Heart left ventricle (tissue), 13 donors: ENCODE results near the gene TMEM179.

Source experiments
- CTCF ChIP-seq, 12 donors: fragments of 200-600 bp; sonication (generic) in 4 of 12; IDR thresholded peaks; one replicate each; pipeline versions ENCODE4 v1.5.0 to v1.8.0; 2018 to 2022; ENCODE audit warnings: antibody characterized with exemption in 12 of 12, mild to moderate bottlenecking in 5 of 12
- POLR2A ChIP-seq, 2 donors: fragments of 450-650 bp; IDR thresholded peaks; one replicate each; pipeline ENCODE4 v1.6.1; 2017; ENCODE audit warnings: antibody characterized with exemption in 2 of 2, mild to moderate bottlenecking in 2 of 2, moderate library complexity in 2 of 2
- donor health status: ischemic (EF 13 %, LVEDD 7.1; RV severe dilation, severe dysfunction).
- donor health status: DM: no; HTN: yes; CAD: no.
- donor health status: DM: no; HTN: no; CAD: no.
- donor health status: ischemic (EF 25% LVEDD 6.9; RV normal size, moderate dysfunction).
- donor health status: ischemic (EF 25% LVEDD 5.7; RV mildly dilated, moderate dysfunction).
- donor health status: ischemic (EF 35%, LVEDD 5.7; RV mildly dilated, moderate dysfunction).
- donor health status: nonischemic (EF 11% LVEDD 7.7; RV severe dilation, severe dysfunction).
- donor health status: DM: yes; HTN: yes; CAD: no.
- donor health status: PGD.
- donor health status: ischemic (EF 29% LVEDD 5.4; RV normal size, mild dysfunction).
- donor health status: nonischemic (EF 23%, LVEDD 6.1; RV moderate dilation, normal function).

GRCh38 chr14:104567957-104568225, 36.7 kb downstream of the TMEM179 start:
- TF ChIP-seq CTCF (IDR thresholded peaks at IDR 0.05), result no peak
- TF ChIP-seq POLR2A (IDR thresholded peaks at IDR 0.05), result no peak
